Gastrocnemius medialis (tissue), 4 donors: ENCODE measurements around the gene SEMA5B. TPM values are rescaled to one million over a fixed set of nuclear protein-coding genes. Genes with fewer than 3 reads are reported as not detected.

Experiments used
- ATAC-seq, 2 donors: fragments of 150-250 bp; one replicate each; pipeline ENCODE4 v1.9.1; 2016
- DNase-seq, 2 donors: peaks; one replicate each; pipeline ENCODE4 v3.0.0-alpha.2; 2019
- H3K27ac ChIP-seq, 4 donors: fragments of 200-600 bp; sonication (generic); 1 replicate in 1 of 4; 2 replicates in 3 of 4; pipeline ENCODE4 v1.5.1; 2016 to 2018; ENCODE audit warnings: mild to moderate bottlenecking in 2 of 4, moderate library complexity in 1 of 4
- H3K27me3 ChIP-seq, 3 donors: fragments of 200-600 bp; sonication (generic) in 2 of 3; 1 replicate in 1 of 3; 2 replicates in 2 of 3; pipeline versions ENCODE4 v1.5.1 to v1.6.0; 2016 to 2019; ENCODE audit warnings: mild to moderate bottlenecking in 1 of 3, moderate library complexity in 1 of 3
- H3K36me3 ChIP-seq, 2 donors: fragments of 200-600 bp; sonication (generic) in 1 of 2; one replicate each; pipeline ENCODE4 v1.5.1; 2017 to 2018
- H3K4me1 ChIP-seq, 2 donors: fragments of 200-600 bp; sonication (generic) in 1 of 2; one replicate each; pipeline ENCODE4 v1.5.1; 2016 to 2017; ENCODE audit warnings: mild to moderate bottlenecking in 2 of 2
- H3K4me3 ChIP-seq, 4 donors: fragments of 200-600 bp; sonication (generic) in 3 of 4; 1 replicate in 1 of 4; 2 replicates in 3 of 4; pipeline ENCODE4 v1.5.1; 2016 to 2019; ENCODE audit warnings: mild to moderate bottlenecking in 2 of 4
- H3K9me3 ChIP-seq, 3 donors: fragments of 200-600 bp; sonication (generic) in 2 of 3; 1 replicate in 1 of 3; 2 replicates in 2 of 3; pipeline ENCODE4 v1.5.1; 2016 to 2019
- POLR2A ChIP-seq, 2 donors: fragments of 450-650 bp; IDR thresholded peaks; one replicate each; pipeline ENCODE4 v1.6.1; 2017; ENCODE audit warnings: antibody characterized with exemption in 2 of 2, mild to moderate bottlenecking in 2 of 2, moderate library complexity in 2 of 2
- in situ Hi-C, 4 donors: fragments of 200-750 bp; cut with MboI; loops; one replicate each; pipeline versions ENCODE4 v1.15.0 to v1.8.0; 2017; ENCODE audit warnings: low sequenced_read_pairs in 4 of 4
- intact Hi-C: fragments of 100-400 bp; cut with DNase I; formaldehyde crosslinking; loops from one replicate; pipeline ENCODE4 v1.15.1; 2023; ENCODE audit warnings: low total_unique reads
- total RNA-seq, 4 donors: library from RNA; depleted of rRNA; stranded (reverse); fragments of >200 nt; gene quantifications; one replicate each; pipeline versions ENCODE4 v1.1.0 to v1.2.3, GENCODE V29; 2016
- TF ChIP-seq, protein P1 (sequence below), 5 experiments: fragments of 450-650 bp in 3 of 5; fragments of 200-600 bp in 2 of 5; sonication (generic) in 2 of 5; IDR thresholded peaks in 4 of 5; conservative IDR thresholded peaks in 1 of 5; 1 replicate in 4 of 5; 2 replicates in 1 of 5; pipeline ENCODE4 v1.5.1; 2016 to 2019; ENCODE audit warnings: antibody characterized with exemption in 5 of 5, mild to moderate bottlenecking in 3 of 5, moderate library complexity in 3 of 5

Gene SEMA5B
- total RNA-seq, 4 donors from 2014 or later = 0.10 to 0.26 TPM; not detected in 2

- H3K9me3 ChIP-seq = no peaks in the 10 kb centered on the region
- no peak overlapping the region for H3K27ac ChIP-seq
- H3K4me1 ChIP-seq = no peaks in the 10 kb centered on the region
- H3K27me3 ChIP-seq = peaks cover 9 to 17% (median 12%) of the 10 kb centered on the region in 3 donors
- no peak for TF ChIP-seq POLR2A (IDR thresholded peaks at IDR 0.05)
- TF ChIP-seq, protein P1, sequence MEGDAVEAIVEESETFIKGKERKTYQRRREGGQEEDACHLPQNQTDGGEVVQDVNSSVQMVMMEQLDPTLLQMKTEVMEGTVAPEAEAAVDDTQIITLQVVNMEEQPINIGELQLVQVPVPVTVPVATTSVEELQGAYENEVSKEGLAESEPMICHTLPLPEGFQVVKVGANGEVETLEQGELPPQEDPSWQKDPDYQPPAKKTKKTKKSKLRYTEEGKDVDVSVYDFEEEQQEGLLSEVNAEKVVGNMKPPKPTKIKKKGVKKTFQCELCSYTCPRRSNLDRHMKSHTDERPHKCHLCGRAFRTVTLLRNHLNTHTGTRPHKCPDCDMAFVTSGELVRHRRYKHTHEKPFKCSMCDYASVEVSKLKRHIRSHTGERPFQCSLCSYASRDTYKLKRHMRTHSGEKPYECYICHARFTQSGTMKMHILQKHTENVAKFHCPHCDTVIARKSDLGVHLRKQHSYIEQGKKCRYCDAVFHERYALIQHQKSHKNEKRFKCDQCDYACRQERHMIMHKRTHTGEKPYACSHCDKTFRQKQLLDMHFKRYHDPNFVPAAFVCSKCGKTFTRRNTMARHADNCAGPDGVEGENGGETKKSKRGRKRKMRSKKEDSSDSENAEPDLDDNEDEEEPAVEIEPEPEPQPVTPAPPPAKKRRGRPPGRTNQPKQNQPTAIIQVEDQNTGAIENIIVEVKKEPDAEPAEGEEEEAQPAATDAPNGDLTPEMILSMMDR (IDR thresholded peaks at IDR 0.05 in 4 of 5, conservative IDR thresholded peaks at IDR 0.05 in 1 of 5) = no peak
- intact Hi-C loops = no loop called here
- ATAC-seq = no peak
- no peak overlapping the region for H3K4me3 ChIP-seq
- in situ Hi-C loops = no loop called here
- no peak for DNase-seq
- no peaks in the 10 kb centered on the region for H3K36me3 ChIP-seq
Observed at GRCh38 chr3:122913539-122914100, 113.9 kb downstream of the SEMA5B start.

DNA sequence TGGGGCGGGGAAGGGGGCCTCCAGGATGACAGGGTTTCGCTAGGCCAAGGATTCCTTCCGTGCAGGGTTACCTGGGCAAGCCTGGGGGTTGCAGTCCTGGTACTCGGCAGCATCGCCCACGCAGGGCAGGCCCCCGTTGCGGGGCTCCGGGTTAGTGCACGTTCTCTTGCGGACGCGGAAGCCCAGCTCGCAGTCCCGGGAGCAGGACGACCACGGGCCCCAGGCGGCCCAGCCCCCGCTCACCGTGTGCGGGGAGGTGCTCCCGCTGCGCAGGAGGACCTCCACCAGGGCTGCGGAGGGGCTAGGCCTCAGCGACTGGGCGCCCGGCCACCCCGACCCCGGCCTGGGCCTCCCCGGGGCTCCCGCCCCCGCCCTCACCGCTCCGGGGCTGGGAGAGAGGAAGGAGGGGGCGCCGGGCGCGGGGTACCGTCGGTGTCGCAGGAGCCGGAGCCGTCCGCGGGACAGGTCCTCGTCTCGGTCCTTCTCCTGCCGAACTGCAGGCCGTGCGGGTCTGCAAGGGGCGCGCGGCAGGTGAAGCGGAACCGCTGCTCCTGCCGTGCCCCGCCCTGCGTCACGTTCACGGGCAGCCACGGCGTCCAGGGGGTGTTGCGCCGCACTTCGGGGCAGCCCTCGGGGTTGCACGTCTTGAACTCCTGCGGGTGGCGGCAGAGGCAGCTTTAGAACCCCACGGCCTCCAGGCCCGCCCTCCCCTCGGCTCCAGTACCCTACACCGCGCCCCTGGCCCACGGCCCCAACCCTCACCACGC, 114.6 kb downstream of the SEMA5B start:
- H3K27me3 ChIP-seq = peaks cover 9 to 17% (median 12%) of the 10 kb centered on the region in 3 donors
- H3K4me3 ChIP-seq = no peak overlapping the region
- TF ChIP-seq POLR2A (IDR thresholded peaks at IDR 0.05) = no peak
- TF ChIP-seq, protein P1 (IDR thresholded peaks at IDR 0.05 in 4 of 5, conservative IDR thresholded peaks at IDR 0.05 in 1 of 5) = no peak
- H3K36me3 ChIP-seq = no peaks in the 10 kb centered on the region
- DNase-seq = no peak
- intact Hi-C loops = no loop called here
- no peaks in the 10 kb centered on the region for H3K4me1 ChIP-seq
- in situ Hi-C loops = no loop called here
- H3K9me3 ChIP-seq = no peaks in the 10 kb centered on the region
- ATAC-seq = no peak
- H3K27ac ChIP-seq = no peak overlapping the region

DNA sequence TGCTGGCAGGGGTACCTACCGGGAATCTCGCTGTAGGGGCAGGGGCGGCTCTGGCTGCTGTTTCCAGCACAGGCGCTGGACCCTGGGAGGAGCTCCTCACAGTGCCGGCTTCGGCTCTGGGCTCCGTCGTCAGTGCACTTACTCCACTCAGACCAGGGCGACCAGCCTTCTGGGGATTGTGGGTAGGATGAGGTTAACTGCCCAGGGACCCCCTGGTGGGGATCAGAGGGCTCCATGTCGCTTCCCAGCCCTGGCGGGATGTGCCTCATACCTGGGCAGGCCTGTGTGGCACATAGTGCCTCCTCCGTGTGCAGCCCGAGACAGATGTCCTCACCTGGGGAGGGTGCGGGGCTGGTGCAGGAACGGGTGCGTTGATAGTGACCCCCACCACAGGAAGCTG, 115.7 kb downstream of the SEMA5B start:
- in situ Hi-C loops (no loop called here), intact Hi-C loops (no loop called here)
- ATAC-seq (no peak), DNase-seq (no peak)
- TF ChIP-seq, protein P1 (IDR thresholded peaks at IDR 0.05 in 4 of 5, conservative IDR thresholded peaks at IDR 0.05 in 1 of 5) = no peak
- no peak for TF ChIP-seq POLR2A (IDR thresholded peaks at IDR 0.05)
- peaks cover 9 to 17% (median 12%) of the 10 kb centered on the region in 3 donors for H3K27me3 ChIP-seq
- no peaks in the 10 kb centered on the region for H3K4me1 ChIP-seq
- H3K27ac ChIP-seq = no peak overlapping the region
- no peak overlapping the region for H3K4me3 ChIP-seq
- H3K36me3 ChIP-seq = no peaks in the 10 kb centered on the region
- H3K9me3 ChIP-seq = no peaks in the 10 kb centered on the region

GRCh38 chr3:122908251-122908650, 119.3 kb downstream of the SEMA5B start:
- intact Hi-C loops (no loop called here), in situ Hi-C loops (no loop called here)
- Histone ChIP-seq H3K9me3 (no peaks in the 10 kb centered on the region), H3K27me3 (peaks cover 9 to 12% (median 10%) of the 10 kb centered on the region in 3 donors), H3K4me1 (no peaks in the 10 kb centered on the region), H3K4me3 (no peak overlapping the region), H3K36me3 (no peaks in the 10 kb centered on the region), H3K27ac (no peak overlapping the region)
- DNase-seq (no peak), ATAC-seq (no peak)
- TF ChIP-seq, protein P1 (IDR thresholded peaks at IDR 0.05 in 4 of 5, conservative IDR thresholded peaks at IDR 0.05 in 1 of 5) = no peak
- TF ChIP-seq POLR2A (IDR thresholded peaks at IDR 0.05) = no peak
